Endothelial cell of umbilical vein (primary cell): ENCODE results near the gene TMEM138. TPM values are rescaled to one million over a fixed set of nuclear protein-coding genes. Genes with fewer than 3 reads are reported as not detected.

Experiments used
- BruUV-seq: library from RNA; stranded (reverse); fragments of 400-500 nt; replicated peaks from 2 replicates; lab custom pipeline; 2021; lab: Mats Ljungman, UMichigan
- CTCF ChIA-PET: fragments of 300-600, 350-600 bp; sonication (Branson Sonifier 250); formaldehyde crosslinking; loops from one replicate; lab custom pipeline; 2021; ENCODE audit warnings: antibody characterized with exemption, inconsistent platforms; lab: Charles Lee
- POLR2A ChIA-PET: fragments of 300-600, 350-600 bp; sonication (Branson Sonifier 250); formaldehyde crosslinking; loops from one replicate; lab custom pipeline; 2021; ENCODE audit warnings: antibody characterized with exemption, inconsistent platforms; lab: Charles Lee
- DNase-seq: peaks from one replicate; pipeline ENCODE4 v3.0.0-alpha.2; 2011; ENCODE audit warnings: low read depth, low spot score
- FAIRE-seq: peaks from 2 replicates; lab custom pipeline; 2011; peaks lifted over from hg19 to GRCh38; lab: Jason Lieb, UNC
- H2AFZ ChIP-seq: 2 replicates; pipeline ENCODE4 v1.6.0; 2012; ENCODE audit warnings: low read depth, low read length, control low read depth, inconsistent platforms
- H3K27ac ChIP-seq: 2 replicates; pipeline ENCODE4 v1.5.1; 2011; ENCODE audit warnings: low read depth, mild to moderate bottlenecking, control low read depth, low read length, moderate library complexity; ENCODE audit not compliant: insufficient read depth
- H3K27me3 ChIP-seq, 2 experiments: 2 replicates each; pipeline versions ENCODE4 v1.6.0 to v1.6.1; 2011; ENCODE audit warnings: low read length in 2 of 2, mixed read lengths in 1 of 2; ENCODE audit not compliant: control insufficient read depth in 2 of 2, insufficient read depth in 2 of 2
- H3K36me3 ChIP-seq, 2 experiments: 2 replicates in 1 of 2; 3 replicates in 1 of 2; pipeline ENCODE4 v1.5.1; 2011; ENCODE audit warnings: low read length in 2 of 2, mild to moderate bottlenecking in 1 of 2, moderate library complexity in 1 of 2; ENCODE audit not compliant: control insufficient read depth in 2 of 2, insufficient read depth in 2 of 2; ENCODE audit errors: extremely low read depth in 1 of 2
- H3K4me1 ChIP-seq: 3 replicates; pipeline ENCODE4 v1.5.1; 2011; ENCODE audit warnings: mild to moderate bottlenecking, low read length; ENCODE audit not compliant: control insufficient read depth, insufficient read depth; ENCODE audit errors: extremely low read depth
- H3K4me2 ChIP-seq: 2 replicates; pipeline ENCODE4 v1.6.1; 2011; ENCODE audit warnings: low read length, control low read depth, mixed read lengths; ENCODE audit not compliant: insufficient read depth
- H3K4me3 ChIP-seq, 3 experiments: fragments of 200-600 bp in 1 of 3; sonication (generic), shearing (Covaris generic) in 1 of 3; replicated peaks in 1 of 3; 2 replicates each; pipeline ENCODE4 v1.5.1; 2011 to 2016; ENCODE audit warnings: control low read depth in 3 of 3, low read length in 3 of 3, mild to moderate bottlenecking in 2 of 3, inconsistent platforms in 1 of 3, low read depth in 1 of 3, moderate library complexity in 1 of 3; ENCODE audit not compliant: insufficient read depth in 1 of 3
- H3K79me2 ChIP-seq: 2 replicates; pipeline ENCODE4 v1.6.0; 2012; ENCODE audit warnings: low read length, inconsistent platforms; ENCODE audit not compliant: control insufficient read depth, insufficient read depth
- H3K9ac ChIP-seq: replicated peaks from 2 replicates; pipeline ENCODE3; 2011; ENCODE audit warnings: low read length, control low read depth; ENCODE audit not compliant: insufficient read depth; ENCODE audit errors: extremely low read depth
- H3K9me1 ChIP-seq: replicated peaks from 3 replicates; pipeline ENCODE4 v1.6.0; 2011; ENCODE audit warnings: mild to moderate bottlenecking, low read length; ENCODE audit not compliant: control insufficient read depth, insufficient read depth; ENCODE audit errors: extremely low read depth
- H3K9me3 ChIP-seq: replicated peaks from 2 replicates; pipeline ENCODE4 v1.5.1; 2012; ENCODE audit warnings: low read length, inconsistent platforms; ENCODE audit not compliant: control insufficient read depth, insufficient read depth
- H4K20me1 ChIP-seq: replicated peaks from 2 replicates; pipeline ENCODE3; 2011; ENCODE audit warnings: mild to moderate bottlenecking, low read length; ENCODE audit not compliant: control insufficient read depth, insufficient read depth; ENCODE audit errors: extremely low read depth
- CTCF ChIP-seq, 2 donors: IDR thresholded peaks; 1 replicate in 1 of 2; 2 replicates in 1 of 2; pipeline ENCODE4 v1.5.1; 2011; ENCODE audit warnings: low read length in 2 of 2, mild to moderate bottlenecking in 2 of 2, moderate library complexity in 2 of 2, control low read depth in 1 of 2, inconsistent platforms in 1 of 2, low read depth in 1 of 2; ENCODE audit not compliant: insufficient read depth in 1 of 2; ENCODE audit errors: extremely low read depth in 1 of 2
- EZH2 ChIP-seq: IDR thresholded peaks from 2 replicates; pipeline ENCODE4 v1.6.1; 2012; ENCODE audit warnings: borderline replicate concordance, low read depth, mild to moderate bottlenecking, moderate library complexity, low read length, inconsistent platforms; ENCODE audit not compliant: severe bottlenecking
- FOS ChIP-seq: IDR thresholded peaks from 2 replicates; pipeline ENCODE4 v1.6.1; 2011; ENCODE audit warnings: mild to moderate bottlenecking, low read length, moderate library complexity, borderline replicate concordance; ENCODE audit not compliant: insufficient read depth
- GATA2 ChIP-seq: IDR thresholded peaks from 2 replicates; pipeline ENCODE4 v1.7.0; 2011; ENCODE audit warnings: low read depth, mild to moderate bottlenecking, moderate library complexity, mixed read lengths, low read length; ENCODE audit not compliant: insufficient read length, insufficient read depth
- JUN ChIP-seq: IDR thresholded peaks from 2 replicates; pipeline ENCODE4 v1.6.1; 2011; ENCODE audit warnings: borderline replicate concordance, low read depth; ENCODE audit not compliant: insufficient read length, insufficient read depth
- MAX ChIP-seq: IDR thresholded peaks from 2 replicates; pipeline ENCODE4 v1.6.1; 2011; ENCODE audit not compliant: insufficient read depth, insufficient read length
- MYC ChIP-seq: IDR thresholded peaks from one replicate; pipeline ENCODE4 v1.6.1; 2011; ENCODE audit warnings: mild to moderate bottlenecking, low read depth, low read length
- POLR2A ChIP-seq: IDR thresholded peaks from 2 replicates; pipeline ENCODE4 v1.6.1; 2012; ENCODE audit warnings: low read depth, mild to moderate bottlenecking, control low read depth, low read length
- POLR2AphosphoS5 ChIP-seq: IDR thresholded peaks from 2 replicates; pipeline ENCODE4 v1.6.1; 2012; ENCODE audit warnings: low read depth, mild to moderate bottlenecking, control low read depth, low read length, moderate library complexity; ENCODE audit not compliant: insufficient read depth
- dilution Hi-C: fragments of 300-500 bp; cut with MboI; formaldehyde crosslinking; loops from one replicate; pipeline ENCODE4 v1.15.0; 2019; ENCODE audit warnings: low sequenced_read_pairs; ENCODE audit not compliant: extremely low pct_ligation_motif_present
- intact Hi-C: fragments of 100-400 bp; cut with micrococcal nuclease; formaldehyde crosslinking; loops from one replicate; pipeline ENCODE4 v1.10.0; 2022
- polyA plus RNA-seq, 4 experiments: library from polyadenylated mRNA; depleted of rRNA in 3 of 4; stranded (reverse) in 3 of 4; unstranded in 1 of 4; fragments of >200 nt; gene quantifications; 2 replicates each; pipeline versions ENCODE4 v1.2.1 to v1.2.3, GENCODE V29; 2011 to 2012; ENCODE audit warnings: missing spikeins in 1 of 4
- total RNA-seq: library from RNA; stranded (reverse); gene quantifications from 2 replicates; pipeline ENCODE4 v1.2.3, GENCODE V29; 2021

TMEM138 gene
- total and polyA plus RNA-seq, 2 donors (not counting 3 experiments of a cell fraction or from before 2014, with no cell fraction given) = 37.9 to 60.0 TPM

GRCh38 chr11:61327669-61328071 lies 34.5 kb upstream of the TMEM138 start:
- no peaks in the 10 kb centered on the region for H4K20me1 ChIP-seq
- POLR2A ChIA-PET = no interaction called here

GRCh38 chr11:61328351-61328750 lies 33.8 kb upstream of the TMEM138 start:
- H3K4me1 ChIP-seq = peaks cover 10% of the 10 kb centered on the region
- no peak overlapping the region for H3K27ac ChIP-seq
- BruUV-seq = no TSS peak
- no peaks in the 10 kb centered on the region for H3K9me1 ChIP-seq
- CTCF ChIA-PET = interaction anchor here (1.9 to 3.9 kb wide), 2 partner anchors 8 to 57 kb away, joined by 9 to 23 read pairs; no protein-coding TSS in a partner anchor
- H3K36me3 ChIP-seq = peaks cover 11 to 17% of the 10 kb centered on the region in 2 experiments
- no peaks in the 10 kb centered on the region for H3K27me3 ChIP-seq
- dilution Hi-C loops (no loop called here), intact Hi-C loops (no loop called here)
- TF ChIP-seq POLR2A = no peak
- no peak for TF ChIP-seq EZH2
- no peak for TF ChIP-seq GATA2
- TF ChIP-seq JUN = no peak
- no peak for TF ChIP-seq CTCF (IDR thresholded peaks at IDR 0.05; ENCODE audit: extremely low read depth in 1 of 2, insufficient read depth in 1 of 2, low read depth in 1 of 2, low read length in 2 of 2)
- TF ChIP-seq MYC = no peak
- TF ChIP-seq POLR2AphosphoS5 = no peak
- TF ChIP-seq MAX = no peak
- no peak for TF ChIP-seq FOS
- no peak overlapping the region for H3K4me2 ChIP-seq
- POLR2A ChIA-PET = no interaction called here
- no peak for DNase-seq
- no peak overlapping the region for H3K4me3 ChIP-seq
- H3K9me3 ChIP-seq = no peaks in the 10 kb centered on the region
- H3K79me2 ChIP-seq = peaks cover 66% of the 10 kb centered on the region
- no peak for FAIRE-seq
- H2AFZ ChIP-seq = no peak overlapping the region
- H3K9ac ChIP-seq = no peak overlapping the region
- no peaks in the 10 kb centered on the region for H4K20me1 ChIP-seq

More at GRCh38 chr11:61327669-61328071, 34.5 kb upstream of the TMEM138 start:
- Histone ChIP-seq H3K79me2 (peaks cover 64% of the 10 kb centered on the region), H3K27ac (no peak overlapping the region), H3K36me3 (peaks cover 11 to 22% of the 10 kb centered on the region in 2 experiments), H3K9ac (no peak overlapping the region), H3K9me3 (no peaks in the 10 kb centered on the region), H3K4me2 (no peak overlapping the region), H3K4me3 (no peak overlapping the region), H3K27me3 (no peaks in the 10 kb centered on the region), H3K9me1 (no peaks in the 10 kb centered on the region), H2AFZ (no peak overlapping the region), H3K4me1 (peaks cover 10% of the 10 kb centered on the region)
- peak; percentile 49 for FAIRE-seq
- TF ChIP-seq CTCF (IDR thresholded peaks at IDR 0.05; ENCODE audit: extremely low read depth in 1 of 2, insufficient read depth in 1 of 2, low read depth in 1 of 2, low read length in 2 of 2) = no peak
- peak; percentile 7 for TF ChIP-seq FOS
- no peak for DNase-seq
- dilution Hi-C loops (no loop called here), intact Hi-C loops (no loop called here)
- CTCF ChIA-PET = interaction anchor here (0.8 to 3.9 kb wide), 3 partner anchors 9 to 58 kb away, joined by 4 to 23 read pairs (median 9); no protein-coding TSS in a partner anchor
- no TSS peak for BruUV-seq
